Kidney tubule cell (primary cell): ENCODE measurements around the gene RIC1.
"Not testable (repeated sequence)": the region's sequence is repeated elsewhere in the genome, so short reads cannot be mapped to it uniquely, and the experiment has no call there.

Experiments used
- DNase-seq: peaks from one replicate; pipeline ENCODE4 v3.0.0-alpha.2; 2018; ENCODE audit warnings: low spot score

RIC1 gene

DNA sequence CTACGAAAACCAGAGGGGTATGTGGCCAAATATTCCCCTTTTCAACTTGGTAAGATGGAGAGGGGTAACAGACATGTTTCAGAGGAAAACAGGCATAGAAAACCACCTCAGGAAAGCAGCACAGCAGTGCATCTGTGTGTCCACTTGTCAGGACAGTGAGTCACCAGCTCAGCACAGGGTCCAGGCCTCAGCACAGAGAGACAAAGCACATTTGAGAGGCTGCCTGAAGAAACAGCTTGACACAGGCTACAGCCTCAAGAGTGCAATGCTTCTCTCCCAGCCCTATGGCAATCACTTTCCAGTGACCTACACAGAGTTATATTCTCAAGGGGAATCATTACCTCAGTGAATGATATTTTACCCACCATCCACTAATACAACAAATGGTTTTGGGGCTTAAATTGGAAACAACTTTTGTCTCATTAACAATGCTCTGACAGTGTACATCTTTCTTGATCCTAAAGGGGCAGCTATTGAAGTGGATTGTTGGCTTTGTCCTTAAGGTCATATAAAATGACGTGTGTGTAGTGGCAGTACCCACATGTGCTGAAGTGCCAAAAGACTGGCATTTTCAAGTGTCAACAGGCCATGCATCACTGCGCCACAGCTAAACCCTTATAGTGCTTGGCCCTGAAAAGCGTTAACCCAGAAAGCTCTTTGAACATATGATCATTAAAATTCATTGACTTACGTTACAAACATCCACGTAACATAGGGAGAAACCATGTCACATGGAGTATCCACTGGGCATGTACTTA lies 157.6 kb downstream of the RIC1 start:
- DNase-seq, result peak; percentile 25

DNA sequence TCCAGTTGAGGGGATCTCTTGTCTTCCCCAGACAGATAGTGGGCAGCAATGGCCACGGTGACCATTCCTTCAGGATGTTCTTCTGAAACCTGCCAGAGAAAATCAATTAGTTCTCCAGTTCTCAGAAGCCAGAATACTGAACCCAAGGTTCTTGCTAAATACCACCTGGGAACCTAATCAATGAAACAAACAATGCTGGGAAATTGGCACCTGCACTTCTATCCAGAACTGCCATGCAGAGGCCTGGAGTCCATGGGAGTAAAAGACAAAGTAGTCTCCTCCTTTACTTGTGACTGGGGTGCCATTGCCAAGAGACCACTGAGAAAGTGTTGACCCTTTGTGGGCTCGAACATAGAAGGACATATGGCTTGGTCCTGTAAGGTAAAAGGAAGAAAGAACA lies 158.3 kb downstream of the RIC1 start:
- DNase-seq, result no peak

DNA sequence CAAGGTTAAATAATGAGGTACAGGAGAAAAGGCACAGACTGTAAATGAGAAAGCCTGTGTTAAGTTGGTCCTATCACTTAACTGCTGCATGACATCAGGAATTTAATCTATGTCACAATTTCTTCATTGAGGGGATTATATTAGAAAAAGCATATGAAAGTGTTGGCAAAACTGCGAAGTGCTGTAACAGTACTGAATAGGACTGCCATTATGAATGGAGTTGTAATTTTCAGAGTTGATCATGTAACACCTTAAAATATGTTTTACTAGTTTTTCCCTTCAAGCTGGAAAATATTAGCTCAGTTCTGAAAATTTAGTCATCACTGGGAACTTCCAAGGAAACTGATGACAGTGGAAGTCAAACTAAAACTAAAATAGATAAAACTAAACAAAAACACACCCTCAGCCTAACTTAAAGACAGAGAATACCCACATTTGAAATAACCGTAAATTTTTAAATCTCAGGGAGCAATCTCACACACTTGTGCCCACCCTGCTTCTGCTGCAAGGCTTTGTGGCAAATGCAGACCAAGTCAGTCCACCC lies 158.9 kb downstream of the RIC1 start:
- no peak for DNase-seq

DNA sequence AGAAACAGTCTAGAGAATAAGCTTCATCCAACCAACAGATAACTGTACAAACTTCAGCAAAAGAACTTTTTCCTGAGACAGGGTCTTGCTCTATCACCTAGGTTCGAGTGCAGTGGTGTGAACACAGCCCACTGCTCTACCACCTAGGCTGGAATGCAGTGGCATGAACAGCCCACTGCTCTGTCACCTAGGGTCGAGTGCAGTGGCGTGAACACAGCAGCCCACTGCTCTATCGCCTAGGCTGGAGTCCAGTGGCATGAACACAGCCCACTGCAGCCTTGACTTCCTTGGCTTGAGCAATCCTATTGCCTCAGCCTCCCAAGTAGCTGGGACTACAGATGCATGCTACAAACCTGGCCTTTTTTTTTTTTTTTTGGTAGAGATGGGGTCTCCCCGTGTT lies 160.6 kb downstream of the RIC1 start:
- DNase-seq, result no peak

DNA sequence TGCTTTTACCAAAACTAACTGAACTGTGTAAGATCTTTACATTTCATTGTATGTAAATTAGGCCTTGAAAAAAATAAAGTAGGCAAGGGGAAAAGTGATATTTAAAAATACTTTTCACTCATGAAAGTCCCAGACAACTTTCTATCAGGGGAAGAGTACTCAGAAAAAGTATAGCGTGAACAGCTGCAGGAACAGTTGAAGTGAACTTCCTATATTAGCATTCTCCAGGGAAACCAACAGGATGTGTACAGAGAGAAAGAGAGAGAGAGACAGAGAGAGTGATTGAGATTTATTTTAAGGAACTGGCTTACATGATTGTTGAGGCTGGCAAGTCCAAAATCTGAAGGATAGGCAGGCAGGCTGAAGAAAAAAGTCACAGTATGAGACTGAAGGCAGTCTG lies 162.0 kb downstream of the RIC1 start:
- DNase-seq, result no peak

DNA sequence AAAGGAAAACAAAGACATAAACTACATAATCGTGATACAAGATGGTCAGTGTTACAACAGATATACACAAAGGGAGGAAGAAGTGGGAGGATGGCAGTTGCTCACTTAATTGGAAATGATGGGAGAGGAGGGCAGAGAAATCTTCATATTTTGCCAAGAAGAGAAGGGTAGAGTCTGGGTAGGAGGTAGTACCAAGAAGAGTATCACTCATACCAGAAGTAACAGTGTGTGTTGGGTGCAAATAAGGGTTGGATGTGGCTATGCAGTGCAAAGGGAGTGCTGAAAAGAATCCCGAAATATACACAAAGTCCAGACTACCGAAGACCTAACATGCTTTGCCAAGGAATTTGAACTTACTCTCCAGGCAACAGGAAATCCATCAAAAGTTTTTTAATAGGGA lies 163.0 kb downstream of the RIC1 start:
- DNase-seq, result no peak

DNA sequence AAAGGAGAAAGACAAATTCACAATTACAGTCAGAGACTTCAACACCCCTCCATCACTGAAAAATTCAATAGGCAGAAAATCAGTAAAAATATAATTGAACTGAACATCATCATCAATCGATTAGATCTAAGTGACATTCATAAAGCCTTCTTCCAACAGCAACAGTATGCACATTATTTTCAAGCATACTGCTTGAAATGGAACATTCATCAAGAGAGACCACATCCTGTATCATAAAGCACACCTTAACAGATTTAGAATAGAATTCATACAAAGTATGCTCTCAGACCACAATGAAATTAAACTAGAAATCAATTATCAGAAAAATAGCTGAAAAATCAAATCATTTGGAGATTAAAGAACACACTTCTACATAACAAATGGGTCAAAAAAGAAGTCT lies 164.9 kb downstream of the RIC1 start:
- DNase-seq, result no peak

DNA sequence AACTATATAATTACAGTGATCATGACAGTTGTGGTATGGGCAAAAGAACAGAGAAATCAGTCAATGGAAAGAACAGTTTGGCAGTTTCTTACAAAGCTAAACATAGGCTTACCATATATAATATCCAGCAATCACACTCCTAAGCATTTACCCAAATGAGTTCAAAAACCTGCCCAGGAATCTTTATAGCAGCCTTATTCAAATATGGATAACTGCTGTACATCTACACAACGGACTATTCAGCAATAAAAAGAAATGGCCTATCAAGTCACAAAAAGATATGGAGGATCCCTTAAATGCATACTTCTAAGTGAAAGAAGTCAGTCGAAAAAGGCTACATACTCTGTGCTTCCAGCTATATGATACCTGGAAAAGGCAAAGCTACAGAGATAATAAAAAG lies 167.4 kb downstream of the RIC1 start:
- no peak for DNase-seq

DNA sequence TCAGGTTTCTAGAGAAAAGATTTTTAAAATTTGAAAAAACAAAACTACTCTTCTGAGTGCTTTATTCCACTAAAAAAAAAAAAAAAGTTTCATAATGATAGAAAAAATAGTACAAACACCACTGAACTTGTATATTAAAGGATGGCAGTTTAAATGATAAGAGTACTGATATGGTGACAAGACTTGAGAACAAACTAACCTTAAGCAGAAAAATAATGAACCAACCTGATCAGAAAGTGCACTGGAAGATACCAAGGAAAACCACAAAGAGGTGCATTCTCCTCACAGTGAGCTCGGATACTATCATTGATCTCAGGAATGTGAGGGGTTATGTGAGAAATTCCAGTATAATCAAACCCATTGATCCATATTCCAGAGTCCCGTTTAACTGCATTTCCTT lies 169.7 kb downstream of the RIC1 start:
- DNase-seq, result no peak

DNA sequence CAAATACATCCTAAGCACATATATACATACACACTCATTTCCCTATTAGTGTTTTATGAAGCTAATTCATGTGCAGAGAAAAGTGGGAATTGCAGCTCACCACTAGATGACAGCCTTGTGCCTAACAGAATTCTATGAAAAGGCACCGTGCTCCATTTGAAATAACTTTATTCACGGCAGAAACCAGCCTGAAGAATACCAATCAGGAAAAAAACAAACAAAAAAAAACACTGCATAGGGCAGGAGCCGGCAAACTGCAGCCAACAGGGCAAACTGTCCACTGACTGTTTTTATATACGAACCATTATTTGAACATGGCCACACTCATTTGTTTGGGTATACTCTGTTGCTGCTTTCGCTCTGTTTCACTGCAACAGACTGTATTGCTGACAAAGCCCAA lies 170.4 kb downstream of the RIC1 start:
- peak; percentile 48 for DNase-seq

DNA sequence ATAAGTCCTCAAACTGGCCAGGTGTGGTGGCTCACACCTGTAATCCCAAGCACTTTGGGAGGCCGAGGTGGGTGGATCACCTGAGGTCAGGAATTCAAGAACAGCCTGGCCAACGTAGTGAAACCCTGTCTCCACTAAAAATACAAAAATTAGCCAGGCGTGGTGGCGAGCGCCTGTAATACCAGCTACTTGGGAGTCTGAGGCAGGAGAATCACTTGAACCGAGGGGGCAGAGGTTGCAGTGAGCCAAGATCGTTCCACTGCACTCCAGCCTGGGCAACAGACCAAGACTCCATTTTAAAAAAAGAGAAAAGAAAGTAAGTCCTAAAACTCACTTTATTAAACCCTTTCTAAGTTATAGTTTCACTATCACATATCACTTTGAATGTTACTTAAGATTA lies 171.5 kb downstream of the RIC1 start:
- DNase-seq, result not testable (repeated sequence)

DNA sequence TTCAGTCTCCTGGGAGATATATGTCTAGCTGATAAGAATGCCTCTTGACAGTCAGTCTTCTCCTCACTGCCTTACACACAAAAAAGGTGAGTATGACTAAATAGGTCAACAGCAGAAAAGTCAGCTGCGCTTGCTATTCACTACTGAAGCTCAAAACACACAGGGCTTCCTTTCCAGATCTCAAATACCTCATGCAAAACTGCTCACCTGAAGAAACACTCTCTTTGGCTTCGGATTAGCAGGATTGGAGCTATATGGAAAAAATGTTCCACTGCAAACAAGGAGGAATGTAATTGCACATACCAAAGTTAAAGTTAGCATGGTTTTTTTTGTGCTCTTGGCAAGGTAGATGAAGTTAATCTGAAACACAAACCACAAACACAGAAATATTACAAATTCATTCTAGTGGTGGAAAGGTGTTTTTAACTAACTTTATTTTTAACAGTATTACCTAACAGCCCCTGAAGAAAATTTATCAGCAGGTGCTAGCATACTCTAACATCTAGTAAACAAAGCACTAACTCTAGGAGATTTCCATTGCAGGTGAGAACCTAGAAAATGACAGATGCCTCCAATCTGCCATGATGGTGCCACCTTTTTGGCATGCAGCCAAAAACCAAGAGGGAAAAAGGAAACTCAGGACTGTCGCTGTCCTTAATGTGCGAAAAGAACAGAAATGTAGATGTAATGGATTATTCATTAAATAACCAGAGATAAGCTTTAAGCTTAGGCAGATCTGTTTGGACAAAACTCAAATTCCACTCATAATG lies 172.2 kb downstream of the RIC1 start:
- DNase-seq, result peak; percentile 71

DNA sequence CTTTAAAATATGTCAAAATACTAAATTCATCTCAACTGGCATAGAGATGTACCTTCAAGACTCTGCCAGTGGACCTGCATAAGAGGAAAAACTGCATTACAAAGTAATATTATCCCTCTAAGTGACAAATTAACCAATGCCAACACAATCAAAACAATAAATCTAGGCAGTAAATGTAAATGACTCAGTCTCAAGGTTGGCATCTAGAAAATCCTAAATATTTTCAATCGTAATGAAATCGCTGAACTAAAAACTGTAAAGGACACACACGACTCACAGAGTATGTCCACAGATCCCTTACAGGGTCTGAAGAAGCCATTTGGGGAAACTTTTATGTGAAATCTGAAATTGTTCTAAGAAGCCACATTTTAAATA lies 172.8 kb downstream of the RIC1 start:
- DNase-seq, result peak; percentile 59

DNA sequence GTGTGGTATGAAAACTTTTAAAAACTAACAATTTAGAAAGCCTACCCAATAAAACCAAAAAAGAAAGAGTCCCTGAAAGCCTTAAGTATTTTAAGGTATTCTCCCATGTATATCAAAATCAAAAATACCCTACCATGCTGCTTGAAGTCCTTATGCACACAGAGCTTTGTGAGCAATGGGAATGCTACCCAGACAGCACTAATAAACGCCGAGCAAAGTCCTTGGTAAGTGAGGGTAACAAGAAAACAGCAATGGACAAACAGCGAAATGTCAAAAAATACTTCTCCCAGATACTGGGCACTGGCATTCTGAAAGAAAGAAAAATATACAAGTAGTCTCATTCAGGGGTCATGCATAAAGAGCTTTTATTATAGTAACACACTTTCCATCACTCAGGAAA lies 176.6 kb downstream of the RIC1 start:
- no peak for DNase-seq

DNA sequence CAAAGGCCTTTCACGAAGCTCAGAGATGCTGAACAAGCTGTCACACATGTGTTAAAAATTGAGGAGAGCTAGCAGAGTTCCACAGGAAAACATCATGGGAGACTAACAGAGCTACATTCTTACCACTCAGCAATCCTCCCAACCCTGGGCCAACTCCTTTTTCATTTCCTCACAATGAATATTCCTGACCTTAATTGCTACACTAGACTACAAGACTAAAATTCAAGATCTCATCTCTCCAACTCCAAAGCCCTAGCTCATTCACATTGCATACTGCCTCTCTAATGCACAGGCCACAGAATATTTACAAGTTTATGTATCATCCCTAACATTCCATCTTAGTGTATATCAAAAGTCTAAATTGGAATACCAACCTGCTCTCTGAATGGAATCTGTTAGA lies 182.8 kb downstream of the RIC1 start:
- no peak for DNase-seq

DNA sequence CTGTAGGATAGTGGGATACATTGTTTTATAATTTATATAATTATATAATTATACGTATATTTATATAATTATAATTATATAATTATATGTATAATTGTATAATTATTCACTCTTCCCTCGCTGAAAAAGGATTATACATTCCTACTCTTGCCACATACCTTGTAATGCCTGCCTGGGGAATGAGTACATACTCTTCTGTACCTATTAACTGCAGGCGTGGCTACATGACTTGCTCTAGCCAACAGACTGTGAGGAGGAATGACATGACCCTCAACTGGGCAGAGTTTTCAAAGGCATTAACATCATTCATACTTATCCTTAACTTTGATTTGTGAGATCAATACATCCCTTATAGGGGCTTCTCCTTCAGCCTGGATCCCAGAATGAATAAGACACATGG lies 184.9 kb downstream of the RIC1 start:
- DNase-seq, result peak; percentile 51

DNA sequence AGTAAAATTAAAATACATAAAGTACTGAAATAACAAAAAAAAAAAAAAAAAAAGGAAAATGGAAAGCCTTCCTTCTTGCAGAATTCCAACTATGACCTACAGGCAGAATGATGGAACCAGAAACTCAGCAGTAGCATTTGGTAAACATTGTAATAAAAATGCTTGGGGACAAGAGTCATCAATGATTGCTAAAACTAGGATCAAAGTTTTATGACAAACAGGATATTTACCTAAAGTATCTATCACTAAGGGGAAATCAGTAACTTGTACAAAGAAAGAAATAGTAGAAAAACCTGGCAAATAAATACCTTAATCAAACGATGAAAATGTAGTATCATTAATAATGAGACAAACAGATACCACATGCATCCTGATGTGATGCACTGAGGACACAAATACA lies 186.6 kb downstream of the RIC1 start:
- no peak for DNase-seq

DNA sequence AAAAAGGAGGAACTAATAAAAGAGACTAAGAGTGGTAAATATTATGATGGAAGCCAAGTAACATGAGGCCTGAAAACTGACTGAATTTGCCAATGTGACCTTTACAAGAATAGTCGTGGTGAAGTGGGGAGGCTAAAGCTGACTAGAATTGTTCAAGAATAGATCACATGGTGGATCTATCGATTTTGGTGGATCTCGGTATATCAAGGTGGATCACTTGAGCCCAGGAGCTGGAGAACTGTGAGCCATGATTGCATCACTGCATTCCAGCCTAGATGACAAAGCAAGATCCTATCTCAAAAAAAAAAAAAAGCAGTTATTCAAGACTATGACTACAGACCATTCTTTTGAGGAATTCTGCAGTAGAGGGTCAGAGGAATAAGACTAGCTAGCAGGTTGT lies 189.0 kb downstream of the RIC1 start:
- peak; percentile 76 for DNase-seq

DNA sequence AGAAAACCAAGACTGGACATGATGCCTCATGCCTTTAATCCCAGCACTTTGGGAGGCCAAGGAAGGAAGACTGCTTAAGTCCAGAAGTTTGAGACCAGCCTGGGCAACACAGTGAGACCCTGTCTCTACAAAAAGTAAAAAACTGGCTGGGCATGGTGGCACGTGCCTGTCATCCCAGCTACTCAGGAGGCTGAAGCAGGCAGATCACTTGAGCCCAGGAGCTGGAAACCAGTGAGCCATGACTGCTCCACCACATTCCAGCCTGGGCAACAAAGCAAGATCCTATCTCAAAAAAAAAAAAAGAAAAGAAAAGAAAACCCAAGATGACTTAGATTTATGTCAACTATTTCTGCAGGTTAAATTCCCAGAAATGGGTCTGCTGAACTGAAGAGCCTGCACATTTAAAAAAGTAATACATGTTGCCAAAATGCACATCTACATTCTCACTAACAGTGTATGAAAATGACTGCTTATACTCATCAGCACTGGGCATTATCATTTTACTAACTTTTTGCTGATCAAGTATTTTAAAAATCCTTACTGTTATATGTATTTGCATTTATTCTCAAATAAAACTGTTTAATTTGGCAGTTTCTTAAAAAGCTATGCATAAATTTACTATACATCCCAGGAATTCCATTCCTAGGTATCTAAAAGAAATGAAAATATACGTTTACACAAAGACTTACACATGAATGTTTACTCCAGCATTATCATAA lies 189.7 kb downstream of the RIC1 start:
- peak; percentile 38 for DNase-seq

DNA sequence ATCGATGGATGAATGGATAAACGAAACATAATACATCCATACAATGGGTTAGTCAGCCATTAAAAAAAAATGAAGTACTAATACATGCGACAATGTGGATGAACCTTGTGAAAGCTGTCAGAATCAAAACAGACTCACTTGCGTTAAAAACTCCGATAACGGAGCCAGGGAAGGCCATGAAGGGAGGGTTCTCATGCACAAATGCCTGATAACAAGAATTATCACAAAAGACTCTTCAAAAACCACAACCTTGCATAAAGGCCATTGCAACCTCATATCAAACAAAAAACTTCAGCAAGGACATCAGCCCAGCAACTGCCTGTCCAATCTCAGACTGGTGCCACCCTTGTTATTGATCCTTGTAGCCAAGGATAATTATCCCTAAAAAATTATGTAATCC lies 190.3 kb downstream of the RIC1 start:
- no peak for DNase-seq

DNA sequence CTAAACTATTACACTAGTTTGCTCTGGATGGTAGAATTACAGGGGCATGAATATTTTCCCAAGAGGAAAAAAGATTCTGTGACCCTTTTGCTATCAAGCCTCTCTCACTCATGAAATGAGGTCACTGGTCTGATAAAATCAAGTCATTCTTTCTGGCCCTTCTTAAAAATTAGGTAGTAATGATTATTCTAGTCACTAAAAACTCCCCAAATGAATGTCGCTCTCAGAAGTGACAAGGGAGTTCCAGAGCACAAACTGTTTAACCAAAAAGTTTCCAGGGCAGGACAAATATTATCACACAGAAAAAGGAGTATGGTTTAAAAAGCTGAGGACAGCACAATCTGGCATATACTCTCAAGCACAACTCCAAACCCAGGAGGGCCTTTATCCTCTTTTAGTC lies 191.5 kb downstream of the RIC1 start:
- DNase-seq, result no peak

DNA sequence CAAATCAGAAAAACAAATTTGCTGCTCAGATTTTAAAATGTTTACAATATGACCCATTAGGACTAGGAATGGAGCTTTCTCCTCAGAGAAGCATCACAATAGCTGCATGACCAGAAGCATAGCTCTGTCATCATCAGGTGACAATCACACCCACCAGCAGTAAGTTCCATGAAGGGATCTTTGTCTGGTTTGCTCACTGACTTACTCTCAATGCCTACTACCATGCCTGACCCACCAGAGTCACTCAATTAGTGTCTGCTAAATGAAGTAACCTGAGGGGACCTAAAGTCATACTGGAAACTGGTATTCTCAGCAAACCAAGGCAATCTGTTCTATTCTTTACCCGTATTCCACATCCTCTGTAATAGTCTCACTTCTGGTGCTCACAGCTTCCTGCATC lies 196.3 kb downstream of the RIC1 start:
- DNase-seq, result no peak
